ENCODE results near the gene NEUROD4.
"Not testable (repeated sequence)": the region's sequence is repeated elsewhere in the genome, so short reads cannot be mapped to it uniquely, and the experiment has no call there.

NEUROD4 gene

GRCh38 chr12:54986773-54987172, 33.0 kb upstream of the NEUROD4 start:
- H3K9me3 ChIP-seq (ENCODE audit: control insufficient read depth, low read length); H3K4me1 ChIP-seq (ENCODE audit: control insufficient read depth, insufficient read depth, low read length); H3K27me3 ChIP-seq (ENCODE audit: control insufficient read depth, insufficient read depth, low read length); H3K9ac ChIP-seq (ENCODE audit: low read length); H3K36me3 ChIP-seq (ENCODE audit: control insufficient read depth, insufficient read depth, low read length); H3K4me3 ChIP-seq (ENCODE audit: low read length): not testable (repeated sequence)

GRCh38 chr12:54987611-54988231, 32.1 kb upstream of the NEUROD4 start:
- no peak overlapping the region for H3K4me3 ChIP-seq (ENCODE audit: low read length)
- no peaks in the 10 kb centered on the region for H3K4me1 ChIP-seq (ENCODE audit: control insufficient read depth, insufficient read depth, low read length)
- no peaks in the 10 kb centered on the region for H3K36me3 ChIP-seq (ENCODE audit: control insufficient read depth, insufficient read depth, low read length)
- H3K27me3 ChIP-seq (ENCODE audit: control insufficient read depth, insufficient read depth, low read length): no peaks in the 10 kb centered on the region
- no peak overlapping the region for H3K9ac ChIP-seq (ENCODE audit: low read length)
- no peaks in the 10 kb centered on the region for H3K9me3 ChIP-seq (ENCODE audit: control insufficient read depth, low read length)

GRCh38 chr12:54988402-54989054, 31.2 kb upstream of the NEUROD4 start:
- no peak overlapping the region for H3K4me3 ChIP-seq (ENCODE audit: low read length)
- H3K27me3 ChIP-seq (ENCODE audit: control insufficient read depth, insufficient read depth, low read length): no peaks in the 10 kb centered on the region
- H3K4me1 ChIP-seq (ENCODE audit: control insufficient read depth, insufficient read depth, low read length): no peaks in the 10 kb centered on the region
- H3K9me3 ChIP-seq (ENCODE audit: control insufficient read depth, low read length): no peaks in the 10 kb centered on the region
- H3K36me3 ChIP-seq (ENCODE audit: control insufficient read depth, insufficient read depth, low read length): no peaks in the 10 kb centered on the region
- no peak overlapping the region for H3K9ac ChIP-seq (ENCODE audit: low read length)

GRCh38 chr12:54989829-54990228, 29.9 kb upstream of the NEUROD4 start:
- Histone ChIP-seq H3K9me3 (ENCODE audit: control insufficient read depth, low read length) (no peaks in the 10 kb centered on the region), H3K4me1 (ENCODE audit: control insufficient read depth, insufficient read depth, low read length) (no peaks in the 10 kb centered on the region), H3K9ac (ENCODE audit: low read length) (no peak overlapping the region), H3K36me3 (ENCODE audit: control insufficient read depth, insufficient read depth, low read length) (no peaks in the 10 kb centered on the region), H3K4me3 (ENCODE audit: low read length) (no peak overlapping the region), H3K27me3 (ENCODE audit: control insufficient read depth, insufficient read depth, low read length) (no peaks in the 10 kb centered on the region)

- Histone ChIP-seq H3K27me3 (ENCODE audit: control insufficient read depth, insufficient read depth, low read length) (no peaks in the 10 kb centered on the region), H3K4me1 (ENCODE audit: control insufficient read depth, insufficient read depth, low read length) (no peaks in the 10 kb centered on the region), H3K9me3 (ENCODE audit: control insufficient read depth, low read length) (no peaks in the 10 kb centered on the region), H3K36me3 (ENCODE audit: control insufficient read depth, insufficient read depth, low read length) (no peaks in the 10 kb centered on the region), H3K4me3 (ENCODE audit: low read length) (no peak overlapping the region), H3K9ac (ENCODE audit: low read length) (no peak overlapping the region)
Measured at GRCh38 chr12:54991161-54991990, 28.4 kb upstream of the NEUROD4 start.

GRCh38 chr12:54991991-54992375, 27.8 kb upstream of the NEUROD4 start:
- Histone ChIP-seq H3K27me3 (ENCODE audit: control insufficient read depth, insufficient read depth, low read length) (no peaks in the 10 kb centered on the region), H3K4me3 (ENCODE audit: low read length) (no peak overlapping the region), H3K9ac (ENCODE audit: low read length) (no peak overlapping the region), H3K36me3 (ENCODE audit: control insufficient read depth, insufficient read depth, low read length) (no peaks in the 10 kb centered on the region), H3K4me1 (ENCODE audit: control insufficient read depth, insufficient read depth, low read length) (no peaks in the 10 kb centered on the region), H3K9me3 (ENCODE audit: control insufficient read depth, low read length) (no peaks in the 10 kb centered on the region)

- no peaks in the 10 kb centered on the region for H3K9me3 ChIP-seq (ENCODE audit: control insufficient read depth, low read length)
- H3K4me1 ChIP-seq (ENCODE audit: control insufficient read depth, insufficient read depth, low read length): no peaks in the 10 kb centered on the region
- H3K9ac ChIP-seq (ENCODE audit: low read length): no peak overlapping the region
- H3K4me3 ChIP-seq (ENCODE audit: low read length): no peak overlapping the region
- H3K36me3 ChIP-seq (ENCODE audit: control insufficient read depth, insufficient read depth, low read length): no peaks in the 10 kb centered on the region
- H3K27me3 ChIP-seq (ENCODE audit: control insufficient read depth, insufficient read depth, low read length): no peaks in the 10 kb centered on the region
Measured at GRCh38 chr12:54993181-54993835, 26.5 kb upstream of the NEUROD4 start.

GRCh38 chr12:54996205-54996604, 23.6 kb upstream of the NEUROD4 start:
- no peaks in the 10 kb centered on the region for H3K36me3 ChIP-seq (ENCODE audit: control insufficient read depth, insufficient read depth, low read length)
- H3K9ac ChIP-seq (ENCODE audit: low read length): no peak overlapping the region
- H3K27me3 ChIP-seq (ENCODE audit: control insufficient read depth, insufficient read depth, low read length): no peaks in the 10 kb centered on the region
- no peaks in the 10 kb centered on the region for H3K4me1 ChIP-seq (ENCODE audit: control insufficient read depth, insufficient read depth, low read length)
- no peak overlapping the region for H3K4me3 ChIP-seq (ENCODE audit: low read length)
- H3K9me3 ChIP-seq (ENCODE audit: control insufficient read depth, low read length): no peaks in the 10 kb centered on the region

GRCh38 chr12:54997929-54998522, 21.7 kb upstream of the NEUROD4 start:
- Histone ChIP-seq H3K36me3 (ENCODE audit: control insufficient read depth, insufficient read depth, low read length) (no peaks in the 10 kb centered on the region), H3K9me3 (ENCODE audit: control insufficient read depth, low read length) (no peaks in the 10 kb centered on the region), H3K4me1 (ENCODE audit: control insufficient read depth, insufficient read depth, low read length) (no peaks in the 10 kb centered on the region), H3K4me3 (ENCODE audit: low read length) (no peak overlapping the region), H3K9ac (ENCODE audit: low read length) (no peak overlapping the region), H3K27me3 (ENCODE audit: control insufficient read depth, insufficient read depth, low read length) (no peaks in the 10 kb centered on the region)

GRCh38 chr12:54998958-54999510, 20.7 kb upstream of the NEUROD4 start:
- Histone ChIP-seq H3K36me3 (ENCODE audit: control insufficient read depth, insufficient read depth, low read length) (no peaks in the 10 kb centered on the region), H3K4me3 (ENCODE audit: low read length) (no peak overlapping the region), H3K4me1 (ENCODE audit: control insufficient read depth, insufficient read depth, low read length) (no peaks in the 10 kb centered on the region), H3K9me3 (ENCODE audit: control insufficient read depth, low read length) (no peaks in the 10 kb centered on the region), H3K9ac (ENCODE audit: low read length) (no peak overlapping the region), H3K27me3 (ENCODE audit: control insufficient read depth, insufficient read depth, low read length) (no peaks in the 10 kb centered on the region)

- no peak overlapping the region for H3K9ac ChIP-seq (ENCODE audit: low read length)
- no peaks in the 10 kb centered on the region for H3K27me3 ChIP-seq (ENCODE audit: control insufficient read depth, insufficient read depth, low read length)
- H3K4me1 ChIP-seq (ENCODE audit: control insufficient read depth, insufficient read depth, low read length): no peaks in the 10 kb centered on the region
- no peak overlapping the region for H3K4me3 ChIP-seq (ENCODE audit: low read length)
- H3K36me3 ChIP-seq (ENCODE audit: control insufficient read depth, insufficient read depth, low read length): no peaks in the 10 kb centered on the region
- H3K9me3 ChIP-seq (ENCODE audit: control insufficient read depth, low read length): no peaks in the 10 kb centered on the region
Measured at GRCh38 chr12:55001198-55001868, 18.4 kb upstream of the NEUROD4 start.

Data from mucosa of stomach (tissue), 1 donor.